MCF 10A (cell line): Measurements from ENCODE around the gene FEZF2. TPM values are rescaled to one million over a fixed set of nuclear protein-coding genes. Genes with fewer than 3 reads are reported as not detected.

ENCODE experiments used
- BruUV-seq: library from RNA; stranded (reverse); fragments of 400-500 nt; replicated peaks from 2 replicates; lab custom pipeline; 2021; lab: Mats Ljungman, UMichigan
- CTCF ChIA-PET: fragments of 300-600 bp; sonication (Branson Sonifier 250); formaldehyde crosslinking; extraction: SDS; loops from one replicate; lab custom pipeline; 2021; ENCODE audit warnings: antibody characterized with exemption, inconsistent platforms; lab: Yijun Ruan, JAX
- POLR2A ChIA-PET: fragments of 300-600, 350-650 bp; sonication (Branson Sonifier 250); formaldehyde crosslinking; extraction: SDS; loops from one replicate; lab custom pipeline; 2020; ENCODE audit warnings: antibody characterized with exemption, inconsistent platforms; lab: Yijun Ruan, JAX
- DNase-seq: peaks from one replicate; pipeline ENCODE4 v3.0.0-alpha.2; 2018; ENCODE audit not compliant: unreplicated experiment
- H3K27ac Mint-ChIP-seq: one replicate; pipeline ENCODE4 v1.8.0; 2022; ENCODE audit warnings: mild to moderate bottlenecking, low read depth, mixed read lengths; ENCODE audit not compliant: unreplicated experiment
- H3K27me3 Mint-ChIP-seq: one replicate; pipeline ENCODE4 v1.8.0; 2022; ENCODE audit warnings: mixed read lengths; ENCODE audit not compliant: insufficient read depth, unreplicated experiment
- H3K36me3 Mint-ChIP-seq: one replicate; pipeline ENCODE4 v1.8.0; 2022; ENCODE audit warnings: mild to moderate bottlenecking, moderate library complexity, mixed read lengths; ENCODE audit not compliant: insufficient read depth, unreplicated experiment
- H3K4me1 Mint-ChIP-seq: one replicate; pipeline ENCODE4 v1.8.0; 2022; ENCODE audit warnings: mixed read lengths; ENCODE audit not compliant: insufficient read depth, unreplicated experiment
- H3K4me3 Mint-ChIP-seq: one replicate; pipeline ENCODE4 v1.8.0; 2022; ENCODE audit warnings: mild to moderate bottlenecking, moderate library complexity, mixed read lengths; ENCODE audit not compliant: unreplicated experiment
- H3K9me3 Mint-ChIP-seq: one replicate; pipeline ENCODE4 v1.8.0; 2022; ENCODE audit warnings: mixed read lengths; ENCODE audit not compliant: unreplicated experiment
- CTCF ChIP-seq: fragments of 200-600 bp; IDR thresholded peaks from one replicate; pipeline ENCODE4 v1.8.0; 2022; ENCODE audit warnings: antibody characterized with exemption, mild to moderate bottlenecking; ENCODE audit not compliant: unreplicated experiment
- intact Hi-C: fragments of 100-400 bp; cut with micrococcal nuclease; formaldehyde crosslinking; loops from 2 replicates; pipeline ENCODE4 v1.14.1; 2022
- total RNA-seq: library from RNA; stranded (reverse); gene quantifications from 2 replicates; pipeline ENCODE4 v1.2.3, GENCODE V29; 2022

FEZF2 gene
- total RNA-seq, 1 experiment from 2014 or later = not detected

GRCh38 chr3:62343755-62344154 is 29.6 kb downstream of the FEZF2 start:
- no peaks in the 10 kb centered on the region for H3K36me3 Mint-ChIP-seq
- POLR2A ChIA-PET = no interaction called here
- no peak overlapping the region for H3K27ac Mint-ChIP-seq
- H3K4me3 Mint-ChIP-seq = no peak overlapping the region
- CTCF ChIA-PET = no interaction called here
- no peaks in the 10 kb centered on the region for H3K4me1 Mint-ChIP-seq
- peaks cover 64% of the 10 kb centered on the region for H3K27me3 Mint-ChIP-seq
- no peak for TF ChIP-seq CTCF
- BruUV-seq = no TSS peak
- DNase-seq = no peak
- intact Hi-C loops = no loop called here
- H3K9me3 Mint-ChIP-seq = no peaks in the 10 kb centered on the region

- BruUV-seq = no TSS peak
- Mint-ChIP-seq H3K4me1 (no peaks in the 10 kb centered on the region), H3K9me3 (no peaks in the 10 kb centered on the region), H3K36me3 (no peaks in the 10 kb centered on the region), H3K27ac (no peak overlapping the region), H3K4me3 (no peak overlapping the region), H3K27me3 (peaks cover 75% of the 10 kb centered on the region)
- intact Hi-C loops = loop anchor here (10.0 kb wide), 1 partner anchor 300 kb away; no protein-coding TSS in a partner anchor
- POLR2A ChIA-PET = no interaction called here
- DNase-seq = no peak
- no peak for TF ChIP-seq CTCF
- CTCF ChIA-PET = interaction anchor here (0.6 to 8.0 kb wide), 9 partner anchors 14 to 329 kb away, joined by 3 to 118 read pairs (median 4); no protein-coding TSS in a partner anchor
These were observed 38.2 kb downstream of the FEZF2 start for GRCh38 chr3:62335196-62335595.

- Mint-ChIP-seq H3K4me1 (no peaks in the 10 kb centered on the region), H3K9me3 (no peaks in the 10 kb centered on the region), H3K4me3 (no peak overlapping the region), H3K27me3 (peaks cover 83% of the 10 kb centered on the region), H3K36me3 (no peaks in the 10 kb centered on the region), H3K27ac (no peak overlapping the region)
- intact Hi-C loops = loop anchor here (1.0 to 10.0 kb wide), 4 partner anchors 131 to 899 kb away; no protein-coding TSS in a partner anchor
- peak; percentile 57 for TF ChIP-seq CTCF
- DNase-seq = peak; percentile 30
- ChIA-PET POLR2A (no interaction called here), CTCF (interaction anchor here (0.7 to 8.0 kb wide), 20 partner anchors 8 to 1149 kb away, joined by 3 to 118 read pairs (median 4); no protein-coding TSS in a partner anchor)
- BruUV-seq = no TSS peak
These were observed 40.5 kb downstream of the FEZF2 start for GRCh38 chr3:62332835-62333244.

GRCh38 chr3:62332017-62332416 is 41.3 kb downstream of the FEZF2 start:
- Mint-ChIP-seq H3K4me3 (no peak overlapping the region), H3K4me1 (no peaks in the 10 kb centered on the region), H3K27ac (no peak overlapping the region), H3K36me3 (no peaks in the 10 kb centered on the region), H3K27me3 (peaks cover 83% of the 10 kb centered on the region), H3K9me3 (no peaks in the 10 kb centered on the region)
- POLR2A ChIA-PET = no interaction called here
- BruUV-seq = no TSS peak
- intact Hi-C loops = loop anchor here (1.0 to 10.0 kb wide), 4 partner anchors 130 to 900 kb away; no protein-coding TSS in a partner anchor
- TF ChIP-seq CTCF = no peak
- DNase-seq = no peak
- CTCF ChIA-PET = interaction anchor here (0.5 to 8.0 kb wide), 23 partner anchors 10 to 901 kb away, joined by 3 to 118 read pairs (median 5); no protein-coding TSS in a partner anchor
